ENCODE results near the gene CTNNBL1. TPM values are rescaled to one million over a fixed set of nuclear protein-coding genes. Genes with fewer than 3 reads are reported as not detected.

CTNNBL1 gene
- total RNA-seq, 1 experiment from 2014 or later = 71.2 TPM

- no peaks in the 10 kb centered on the region for H3K27me3 ChIP-seq (ENCODE audit: control insufficient read depth, insufficient read depth, low read length)
- ATAC-seq (no peak), DNase-seq (ENCODE audit: low read depth, low spot score) (no peak)
- in situ Hi-C loops (cut with HindIII; ENCODE audit: low pct_unique_long_range_greater_than_20kb, low sequenced_read_pairs) (no loop called here), intact Hi-C loops (cut with micrococcal nuclease; ENCODE audit: unreplicated experiment) (no loop called here)
- H3K27ac ChIP-seq (ENCODE audit: low read length) = no peak overlapping the region
- TF ChIP-seq CTCF (IDR thresholded peaks at IDR 0.05) (no peak), SIN3A (IDR thresholded peaks at IDR 0.05; ENCODE audit: borderline replicate concordance, insufficient read depth, low read depth, low read length) (no peak), POLR2AphosphoS5 (IDR thresholded peaks at IDR 0.05; ENCODE audit: low read depth, low read length) (no peak), REST (IDR thresholded peaks at IDR 0.05; ENCODE audit: insufficient read depth in 1 of 2, low read depth in 2 of 2, low read length in 1 of 2) (no peak), TCF7L2 (IDR thresholded peaks at IDR 0.05; ENCODE audit: low read depth, low read length) (no peak)
- no peaks in the 10 kb centered on the region for H3K36me3 ChIP-seq (ENCODE audit: control insufficient read depth, insufficient read depth, low read length)
- H3K4me1 ChIP-seq (ENCODE audit: control insufficient read depth, insufficient read depth, low read length) = 0 out of 2 replicates have a peak, but pooled peaks cover 5% of the 10 kb centered on the region
- ChIA-PET CTCF (no interaction called here), POLR2A (no interaction called here)
- H3K9me3 ChIP-seq (ENCODE audit: control insufficient read depth, insufficient read depth, low read depth, low read length) = no peaks in the 10 kb centered on the region
- no TSS peak for BruUV-seq (replicated peaks)
- H3K4me3 ChIP-seq (ENCODE audit: low read depth in 2 of 2, low read length in 2 of 2) = no peak overlapping the region
These were observed 36.1 kb downstream of the CTNNBL1 start for GRCh38 chr20:37729909-37730308.

- ChIA-PET POLR2A (no interaction called here), CTCF (no interaction called here)
- in situ Hi-C loops (cut with HindIII; ENCODE audit: low pct_unique_long_range_greater_than_20kb, low sequenced_read_pairs) (no loop called here), intact Hi-C loops (cut with micrococcal nuclease; ENCODE audit: unreplicated experiment) (no loop called here)
- H3K4me1 ChIP-seq (ENCODE audit: control insufficient read depth, insufficient read depth, low read length) = 0 out of 2 replicates have a peak, but pooled peaks cover 5% of the 10 kb centered on the region
- ATAC-seq (no peak), DNase-seq (ENCODE audit: low read depth, low spot score) (no peak)
- no peak overlapping the region for H3K4me3 ChIP-seq (ENCODE audit: low read depth in 2 of 2, low read length in 2 of 2)
- no peaks in the 10 kb centered on the region for H3K9me3 ChIP-seq (ENCODE audit: control insufficient read depth, insufficient read depth, low read depth, low read length)
- H3K27ac ChIP-seq (ENCODE audit: low read length) = no peak overlapping the region
- no peaks in the 10 kb centered on the region for H3K36me3 ChIP-seq (ENCODE audit: control insufficient read depth, insufficient read depth, low read length)
- TF ChIP-seq POLR2AphosphoS5 (IDR thresholded peaks at IDR 0.05; ENCODE audit: low read depth, low read length) = no peak
- TF ChIP-seq REST (IDR thresholded peaks at IDR 0.05; ENCODE audit: insufficient read depth in 1 of 2, low read depth in 2 of 2, low read length in 1 of 2) = no peak
- TF ChIP-seq SIN3A (IDR thresholded peaks at IDR 0.05; ENCODE audit: borderline replicate concordance, insufficient read depth, low read depth, low read length) = no peak
- TF ChIP-seq CTCF (IDR thresholded peaks at IDR 0.05) = no peak
- no peak for TF ChIP-seq TCF7L2 (IDR thresholded peaks at IDR 0.05; ENCODE audit: low read depth, low read length)
- no TSS peak for BruUV-seq (replicated peaks)
- no peaks in the 10 kb centered on the region for H3K27me3 ChIP-seq (ENCODE audit: control insufficient read depth, insufficient read depth, low read length)
These were observed 39.6 kb downstream of the CTNNBL1 start for GRCh38 chr20:37733416-37733815.

Data from Panc1 (cell line).